GM21515 (cell line): Measurements from ENCODE around the gene CNNM2.
"Not testable (repeated sequence)": the region's sequence is repeated elsewhere in the genome, so short reads cannot be mapped to it uniquely, and the experiment has no call there.

Experiments
- ATAC-seq: cut with Tn5 transposase; IDR thresholded peaks from one replicate; pipeline ENCODE4 v1.9.1; 2021; ENCODE audit not compliant: unreplicated experiment

CNNM2 gene

GRCh38 chr10:102923601-102924000, 5.5 kb downstream of the CNNM2 start:
- ATAC-seq = no peak

DNA sequence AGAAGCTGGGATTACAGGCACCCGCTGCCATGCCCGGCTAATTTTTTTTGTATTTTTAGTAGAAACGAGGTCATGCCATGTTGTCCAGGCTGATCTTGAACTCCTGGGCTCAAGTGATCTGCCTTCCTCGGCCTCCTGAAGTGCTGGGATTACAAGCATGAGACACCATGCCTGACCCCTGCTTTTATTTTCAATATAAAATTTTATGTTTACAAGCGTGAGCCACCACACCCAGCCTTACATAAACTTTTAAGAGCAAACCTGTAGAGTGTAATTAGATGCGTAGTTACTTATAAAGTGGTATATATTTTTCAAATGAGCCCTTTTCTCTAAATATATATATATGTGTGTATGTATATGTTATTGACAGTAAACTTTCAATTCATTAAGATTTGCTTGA, 8.7 kb downstream of the CNNM2 start:
- no peak for ATAC-seq

- no peak for ATAC-seq
Observed at GRCh38 chr10:102927311-102928010, 9.4 kb downstream of the CNNM2 start.

DNA sequence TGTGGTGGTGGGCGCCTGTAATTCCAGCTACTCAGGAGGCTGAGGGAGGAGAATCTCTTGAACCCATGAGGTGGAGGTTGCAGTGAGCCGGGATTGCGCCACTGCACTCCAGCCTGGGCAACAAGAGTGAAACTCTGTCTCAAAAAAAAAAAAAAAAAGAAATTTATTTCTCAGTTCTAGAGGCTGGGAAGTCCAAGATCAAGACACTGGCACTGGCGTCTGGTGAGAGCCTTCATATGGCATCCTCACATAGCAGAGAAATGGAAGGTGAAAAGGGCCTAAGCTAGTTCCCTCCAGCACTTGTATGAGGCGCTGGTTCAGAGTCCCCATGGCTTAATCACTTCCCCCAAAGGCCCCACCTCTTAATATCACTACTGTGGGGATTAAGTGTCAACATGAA, 10.3 kb downstream of the CNNM2 start:
- not testable (repeated sequence) for ATAC-seq

DNA sequence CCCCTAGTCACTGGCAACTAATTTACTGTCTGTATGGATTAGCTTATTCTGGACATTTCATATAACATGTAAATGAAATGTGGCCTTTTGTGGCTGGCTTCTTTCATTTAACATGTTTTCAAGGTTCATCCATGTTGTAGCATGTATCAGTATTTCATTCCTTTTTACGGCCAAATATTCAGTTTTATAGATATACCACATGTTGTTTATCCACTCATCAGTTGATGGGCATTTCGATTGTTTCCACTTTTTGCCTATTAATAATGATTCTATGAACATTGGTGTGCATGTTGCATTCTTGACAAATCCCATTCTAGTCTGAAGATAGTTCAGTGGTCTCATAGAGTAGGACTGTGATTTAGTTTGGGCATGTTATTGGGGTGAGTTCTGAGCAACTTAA, 12.6 kb downstream of the CNNM2 start:
- no peak for ATAC-seq

DNA sequence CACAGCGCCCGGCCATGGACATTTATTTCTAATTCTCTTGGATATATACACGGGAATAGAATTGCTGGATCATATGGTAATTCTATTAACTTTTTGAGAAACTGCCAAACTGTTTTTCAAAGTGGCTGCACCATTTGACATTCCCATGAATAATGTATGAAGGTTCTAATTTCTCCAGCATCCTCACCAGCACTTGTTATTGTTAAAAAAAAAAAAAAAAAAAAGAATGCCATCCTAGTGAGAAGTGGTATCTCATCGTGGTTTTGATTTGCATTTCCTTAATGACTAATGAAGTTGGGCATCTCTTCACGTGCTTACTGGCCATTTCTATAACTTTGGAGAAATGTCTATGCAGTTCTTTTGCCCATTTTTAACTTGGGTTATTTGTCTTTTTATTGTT, 13.5 kb downstream of the CNNM2 start:
- no peak for ATAC-seq

- ATAC-seq = no peak
Observed at GRCh38 chr10:102935505-102935904, 17.4 kb downstream of the CNNM2 start.

GRCh38 chr10:102935939-102936605, 18.0 kb downstream of the CNNM2 start:
- no peak for ATAC-seq

DNA sequence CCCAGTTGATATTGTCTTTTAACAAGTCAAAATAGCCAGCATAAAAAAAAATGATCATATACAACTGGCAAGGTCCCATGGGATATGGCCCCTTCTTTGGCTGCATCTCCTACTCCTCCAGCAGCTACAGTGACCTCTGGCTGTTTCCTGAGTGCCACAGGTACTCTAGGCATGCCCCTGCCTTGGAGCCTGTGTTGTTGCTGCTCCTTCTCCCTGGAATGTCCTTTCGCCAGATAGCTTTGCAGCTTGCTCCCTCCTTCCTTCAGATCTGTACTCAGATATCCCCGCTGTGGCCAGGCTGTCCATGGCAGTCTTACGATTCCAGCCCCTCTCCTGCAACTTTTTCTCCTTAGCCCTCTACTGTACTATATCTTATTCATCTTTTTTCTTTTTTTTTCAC, 23.3 kb downstream of the CNNM2 start:
- ATAC-seq = no peak

- no peak for ATAC-seq
Observed at GRCh38 chr10:102945449-102945848, 27.4 kb downstream of the CNNM2 start.

DNA sequence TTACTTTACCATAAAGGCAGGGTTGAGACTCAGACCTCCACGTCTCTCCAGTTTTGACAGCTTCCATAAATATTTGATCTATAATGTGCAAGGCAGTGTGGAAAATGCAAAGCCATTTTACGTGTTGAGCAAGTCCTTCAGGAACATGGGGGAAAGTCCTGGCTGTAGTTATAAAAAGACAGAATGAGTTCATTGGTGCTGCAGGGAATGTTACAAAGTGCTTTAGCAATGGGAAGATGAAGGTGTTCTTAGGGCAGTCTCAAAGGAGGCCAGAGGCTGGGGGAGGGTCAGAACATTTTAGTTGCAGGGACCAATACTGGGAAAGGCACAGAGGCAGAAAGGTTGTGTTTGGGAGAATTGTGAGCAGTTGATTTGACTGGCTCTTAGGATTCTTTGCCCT, 27.9 kb downstream of the CNNM2 start:
- ATAC-seq = no peak

DNA sequence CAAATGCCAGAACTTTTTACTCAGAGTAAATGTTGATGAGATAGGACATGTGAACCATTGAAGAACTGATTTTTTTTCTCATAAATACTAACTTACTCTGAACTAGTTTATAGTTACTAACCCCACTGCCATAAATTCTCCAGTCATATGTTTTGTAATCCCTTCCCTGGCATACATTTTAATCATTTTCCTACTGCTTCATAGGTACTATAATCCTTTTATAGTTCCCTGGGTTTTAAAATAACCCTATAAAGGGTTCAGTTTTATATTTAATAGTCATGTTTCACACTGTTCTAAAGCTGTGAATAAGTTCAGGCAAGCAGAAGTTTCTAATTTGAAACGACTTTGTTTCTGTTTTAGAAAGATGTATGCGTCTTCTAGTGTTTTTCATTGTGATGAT, 28.9 kb downstream of the CNNM2 start:
- no peak for ATAC-seq

GRCh38 chr10:102948176-102948575, 30.1 kb downstream of the CNNM2 start:
- no peak for ATAC-seq

- ATAC-seq = no peak
Observed at GRCh38 chr10:102948786-102949185, 30.7 kb downstream of the CNNM2 start.

GRCh38 chr10:102949916-102950315, 31.8 kb downstream of the CNNM2 start:
- no peak for ATAC-seq

DNA sequence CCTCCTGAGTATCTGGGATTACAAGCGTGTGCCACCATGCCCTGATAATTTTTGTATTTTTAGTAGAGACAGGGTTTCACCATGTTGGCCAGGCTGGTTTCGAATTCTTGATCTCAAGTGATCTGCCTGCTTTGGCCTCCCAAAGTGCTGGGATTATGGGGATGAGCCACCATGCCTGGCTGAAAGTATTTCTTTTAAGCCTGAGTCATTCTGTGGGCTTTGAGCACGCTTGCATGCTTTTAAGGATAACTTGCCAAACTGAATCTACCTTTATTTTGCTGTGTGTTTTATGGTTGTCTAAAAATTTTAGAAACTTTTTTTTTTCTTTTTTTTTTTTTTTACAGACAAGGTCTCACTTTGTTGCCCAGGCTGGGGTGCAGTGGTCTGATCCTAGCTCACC, 33.2 kb downstream of the CNNM2 start:
- no peak for ATAC-seq

DNA sequence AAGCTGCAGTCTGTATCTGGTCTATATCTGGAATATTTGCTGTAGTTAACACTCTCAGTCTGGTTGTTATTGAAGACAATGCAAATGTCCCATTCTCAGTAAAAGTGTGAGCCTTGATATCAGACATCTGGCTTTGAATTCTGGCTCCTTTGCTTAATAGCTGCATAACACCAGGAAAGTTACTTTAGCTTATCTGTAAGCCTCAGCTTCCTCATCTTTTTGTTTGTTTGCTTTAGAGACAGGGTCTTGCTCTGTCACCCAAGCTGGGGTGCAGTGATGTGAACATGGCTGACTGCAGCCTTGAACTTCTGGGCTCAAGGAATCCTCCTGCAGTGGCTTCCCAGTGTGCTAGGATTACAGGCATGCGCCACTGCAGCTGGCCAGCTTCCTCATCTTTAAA, 41.3 kb downstream of the CNNM2 start:
- ATAC-seq = no peak

DNA sequence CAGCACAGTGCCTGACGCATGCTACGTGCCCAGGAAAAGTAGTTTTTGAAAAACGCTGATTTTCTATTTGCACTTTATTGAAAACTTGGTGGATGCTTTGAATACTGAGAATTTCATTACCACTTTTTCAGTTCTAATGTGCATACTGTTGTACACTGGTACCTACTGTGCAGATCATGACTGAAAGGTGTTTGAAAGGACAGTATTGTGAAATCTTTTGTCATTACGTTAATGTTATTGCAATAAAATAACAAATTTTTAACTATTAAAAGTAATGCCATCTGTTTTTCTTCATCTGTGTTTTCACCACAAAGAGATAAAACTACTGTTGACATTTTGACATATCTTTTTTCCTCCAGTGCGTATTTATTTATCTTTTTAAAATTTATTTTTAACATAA, 42.1 kb downstream of the CNNM2 start:
- no peak for ATAC-seq

- no peak for ATAC-seq
Observed at GRCh38 chr10:102962267-102962666, 44.2 kb downstream of the CNNM2 start.

DNA sequence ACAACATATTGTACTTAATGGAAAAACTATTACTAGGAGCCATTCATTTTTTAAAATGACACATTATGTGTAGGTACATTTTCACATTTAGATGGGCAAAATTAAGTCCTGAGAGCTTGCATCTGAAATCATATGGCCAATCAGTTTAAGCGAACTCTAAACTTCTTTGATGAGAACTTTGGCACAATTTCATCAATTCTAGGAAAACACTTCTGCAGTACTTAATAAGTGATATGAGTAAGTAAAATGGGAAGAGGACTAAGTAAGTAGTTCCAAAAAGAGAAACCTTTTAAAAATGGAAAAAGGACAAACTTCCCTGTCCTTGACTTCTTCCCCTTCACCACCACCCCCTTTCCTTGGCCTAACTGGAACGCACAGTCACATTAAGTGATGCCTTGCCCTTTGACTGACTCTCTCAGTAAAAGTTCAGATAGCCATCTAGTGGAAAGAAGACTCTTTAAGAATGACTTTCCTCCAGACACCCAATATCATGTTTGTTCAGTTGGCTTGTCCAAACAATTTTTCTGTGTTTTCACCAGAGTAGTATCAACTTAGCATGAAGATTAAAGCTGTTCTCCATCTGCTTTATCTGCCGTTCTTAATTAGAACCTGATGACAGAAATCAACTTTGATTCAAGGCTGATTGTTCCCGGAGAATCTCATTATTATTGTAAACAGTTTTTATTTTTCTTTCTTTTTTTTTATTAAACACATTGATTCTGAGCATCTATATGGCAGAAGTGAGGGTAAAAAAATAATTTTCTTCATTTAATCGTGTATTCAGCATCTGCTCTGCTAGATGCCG, 45.1 kb downstream of the CNNM2 start:
- ATAC-seq = no peak

DNA sequence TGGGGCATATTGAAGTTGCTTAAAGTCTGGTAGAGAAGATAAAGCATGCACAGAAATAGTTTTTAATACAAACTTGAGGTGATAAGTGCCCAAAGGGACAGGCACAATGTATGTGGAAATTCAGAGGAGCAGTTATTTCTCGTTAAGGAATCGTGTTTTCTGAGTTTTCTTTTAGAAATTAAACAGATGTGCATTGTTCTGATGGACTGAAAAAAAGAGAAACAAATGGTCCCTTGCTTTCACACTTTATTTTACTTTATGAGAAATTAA, 45.6 kb downstream of the CNNM2 start:
- ATAC-seq = no peak

DNA sequence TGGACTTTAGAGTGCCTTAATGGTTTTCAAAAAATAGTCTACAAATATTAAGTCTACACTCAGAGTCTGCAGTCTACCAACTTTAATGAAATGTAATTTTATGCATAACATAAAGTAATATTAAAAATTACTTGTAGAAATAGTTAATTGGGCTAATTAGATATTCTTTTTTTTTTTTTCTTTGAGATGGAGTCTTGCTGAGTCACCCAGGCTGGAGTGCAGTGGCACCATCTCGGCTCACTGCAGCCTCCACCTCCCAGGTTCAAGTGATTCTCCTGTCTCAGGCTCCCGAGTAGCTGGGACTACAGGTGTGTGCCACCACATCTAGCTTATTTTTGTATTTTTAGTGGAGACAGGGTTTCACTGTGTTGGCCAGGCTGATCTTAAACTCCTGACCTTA, 46.0 kb downstream of the CNNM2 start:
- ATAC-seq = not testable (repeated sequence)
